A549 treated with GW870086 at 1 μM for 4 hours (cell line): ENCODE results near the gene SNRPA1. TPM values are rescaled to one million over a fixed set of nuclear protein-coding genes. Genes with fewer than 3 reads are reported as not detected.

Experiments
- total RNA-seq: library from RNA; stranded (reverse); fragments of 200-300 nt; extraction: Qiagen RNA extraction; gene quantifications from 5 replicates; pipeline ENCODE4 v1.2.3, GENCODE V29; 2022; ENCODE audit warnings: low read depth

Gene SNRPA1
- total RNA-seq, result 116 to 123 TPM (median 119 TPM) in 5 replicates

GRCh38 chr15:101294731-101295606, at the start of gene SNRPA1:
Gene SNRPA1 (minus strand): TSS chr15:101295248. CDS start chr15:101295178, 70 bp downstream.

GRCh38 chr15:101277038-101277822, 17.8 kb downstream of the SNRPA1 start, which contains the start of gene SELENOS:
Gene SELENOS (minus strand): TSS chr15:101277485. CDS start chr15:101277417, 68 bp downstream.

GRCh38 chr15:101251830-101252820, 42.9 kb downstream of the SNRPA1 start, which contains the start of gene CHSY1:
Gene CHSY1 (minus strand): TSS chr15:101252048. CDS start chr15:101251456, 592 bp downstream.

Other genes with a start within 250 kb of the SNRPA1 start
- 21.0 to 28.5 TPM (median 28.0 TPM) in 5 replicates for gene CHSY1, start 43.2 kb downstream of the SNRPA1 start, total RNA-seq
- gene SELENOS, start 17.8 kb downstream of the SNRPA1 start, total RNA-seq, result 157 to 175 TPM (median 171 TPM) in 5 replicates
- gene PCSK6, start 194.5 kb upstream of the SNRPA1 start, total RNA-seq, result 8.8 to 12.0 TPM (median 11.1 TPM) in 5 replicates